ENCODE data around the gene OSBP.

The OSBP gene

DNA sequence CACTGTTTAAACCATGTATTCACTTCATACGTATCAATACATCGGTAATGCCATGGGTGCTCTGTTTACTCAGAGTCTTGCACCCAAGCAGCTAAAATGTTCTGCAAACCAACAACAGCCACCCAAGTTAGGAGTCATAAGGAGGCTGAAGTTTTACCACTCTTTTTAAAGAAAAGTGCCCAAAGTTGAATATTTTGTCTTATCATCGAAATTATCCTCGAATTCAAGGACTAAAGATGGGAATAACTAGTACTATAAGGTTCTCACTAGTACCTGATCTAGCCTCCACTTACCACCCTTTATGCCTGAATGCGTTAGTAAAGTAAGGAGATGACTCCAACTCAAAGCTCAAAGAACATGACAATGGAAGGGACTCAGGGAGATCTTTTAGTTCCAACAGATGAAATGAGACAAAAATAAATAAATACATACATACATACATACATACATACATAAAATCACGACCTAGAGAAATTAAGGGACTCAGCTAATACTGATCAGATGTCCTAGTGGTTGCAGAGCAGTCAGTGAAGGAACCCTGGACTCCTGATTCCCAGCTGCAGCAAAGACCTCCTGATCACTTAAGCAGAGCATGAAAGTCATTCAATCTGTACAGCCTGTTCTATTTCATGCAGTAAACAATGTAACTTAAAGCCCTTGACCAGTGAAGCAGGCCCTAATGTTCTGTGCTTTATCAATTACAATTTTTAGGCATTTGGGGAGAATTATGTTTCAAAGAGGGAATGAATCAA, 7.7 kb downstream of the OSBP start:
- no peak for DNase-seq (ENCODE audit: extremely low read depth in 1 of 2, low read depth in 1 of 2)

GRCh38 chr11:59602432-59602831, 13.1 kb downstream of the OSBP start:
- DNase-seq (ENCODE audit: extremely low read depth in 1 of 2, low read depth in 1 of 2), result no peak

GRCh38 chr11:59601788-59602187, 13.8 kb downstream of the OSBP start:
- no peak for DNase-seq (ENCODE audit: extremely low read depth in 1 of 2, low read depth in 1 of 2)

DNA sequence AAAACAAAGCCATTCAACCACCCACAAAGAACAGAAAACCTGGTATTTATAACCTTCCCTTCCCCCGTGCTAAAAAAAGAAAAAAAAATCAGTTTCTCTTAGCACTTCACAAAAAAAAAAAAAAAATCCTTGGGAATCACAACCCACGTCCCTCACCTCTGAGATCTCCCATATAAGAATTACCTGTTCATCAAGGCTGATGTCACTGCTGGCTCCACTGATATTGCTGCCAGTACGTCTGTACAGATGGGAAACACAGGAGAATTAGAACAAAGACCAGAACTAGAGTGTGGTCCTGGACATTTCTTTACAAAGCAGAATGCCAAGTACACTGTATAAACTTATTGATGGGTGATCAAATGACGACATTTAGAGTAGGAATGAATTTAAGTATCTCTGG, 14.9 kb downstream of the OSBP start:
- no peak for DNase-seq (ENCODE audit: extremely low read depth in 1 of 2, low read depth in 1 of 2)

DNA sequence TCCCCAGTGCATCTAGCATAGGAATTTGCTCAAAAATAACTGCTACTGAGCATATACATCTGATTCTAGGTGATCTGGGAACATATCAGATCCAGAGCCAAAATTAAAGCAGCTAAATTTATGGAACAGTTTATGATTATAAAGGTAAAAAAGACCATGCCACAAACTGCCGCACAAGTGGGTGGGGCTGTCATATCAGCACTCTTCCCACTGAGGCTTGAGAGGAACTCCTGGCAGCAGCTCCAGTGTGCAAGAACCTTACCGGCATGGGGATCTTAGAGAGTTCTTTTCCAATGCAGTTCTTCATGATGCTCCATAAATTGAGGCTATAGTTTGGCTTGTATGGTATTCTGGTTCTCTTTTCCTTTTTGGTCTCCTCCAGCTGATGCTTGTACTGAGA, 15.3 kb downstream of the OSBP start:
- DNase-seq (ENCODE audit: extremely low read depth in 1 of 2, low read depth in 1 of 2), result no peak

GRCh38 chr11:59598961-59599360, 16.6 kb downstream of the OSBP start:
- no peak for DNase-seq (ENCODE audit: extremely low read depth in 1 of 2, low read depth in 1 of 2)

DNA sequence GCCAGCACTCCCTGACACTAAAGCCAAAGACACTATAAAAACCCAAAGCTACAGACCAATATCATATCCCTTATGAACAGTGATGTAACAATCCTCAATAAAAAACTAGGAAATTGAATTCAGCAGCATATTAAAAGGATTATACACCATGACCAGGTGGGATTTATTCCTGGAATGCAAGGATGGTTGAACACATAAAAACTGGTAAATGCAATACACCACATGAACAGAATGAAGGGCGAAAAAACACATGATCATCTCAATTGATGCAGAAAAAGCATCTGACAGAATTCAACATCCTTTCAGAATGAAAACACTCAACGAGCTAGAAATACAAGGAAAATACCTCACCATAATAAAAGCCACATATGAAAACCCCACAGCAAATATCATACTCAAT, 31.3 kb downstream of the OSBP start:
- DNase-seq (ENCODE audit: extremely low read depth in 1 of 2, low read depth in 1 of 2), result no peak

DNA sequence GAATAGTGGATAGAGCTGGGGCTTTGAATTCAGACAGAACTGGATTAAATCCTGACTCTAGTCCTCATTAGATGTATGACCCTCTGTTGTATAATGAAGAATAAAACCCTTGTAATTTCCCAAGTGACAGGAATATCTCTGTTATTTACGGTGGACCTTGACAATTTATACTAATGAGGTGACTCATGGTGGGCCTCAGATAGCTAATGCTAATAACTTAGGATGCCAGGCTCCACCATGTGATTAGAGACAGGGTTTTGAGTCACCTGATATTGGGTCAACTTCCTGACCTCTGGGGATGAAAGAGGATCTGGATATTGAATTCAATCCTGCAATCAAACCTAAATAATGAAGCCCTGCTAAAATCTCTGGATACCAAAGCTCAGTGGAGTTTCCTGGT, 33.6 kb downstream of the OSBP start:
- DNase-seq (ENCODE audit: extremely low read depth in 1 of 2, low read depth in 1 of 2), result no peak

DNA sequence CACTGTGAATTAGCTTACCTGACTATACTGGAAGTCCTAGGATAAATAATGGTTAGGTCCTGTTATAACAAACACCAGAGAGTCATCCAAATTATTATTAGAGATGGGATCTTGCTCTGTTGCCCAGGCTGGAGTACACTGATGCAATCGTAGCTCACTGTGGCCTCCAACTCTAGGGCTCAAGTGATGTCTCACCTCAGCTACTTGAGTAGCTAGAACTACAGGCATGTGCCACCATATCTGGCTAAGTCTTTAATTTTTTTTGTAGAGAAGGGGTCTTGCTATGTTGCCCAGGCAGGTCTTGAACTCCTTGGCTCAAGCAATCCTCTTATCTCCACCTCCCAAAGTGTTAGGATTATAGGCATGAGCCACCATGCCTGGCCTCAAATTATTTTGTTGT, 37.2 kb downstream of the OSBP start:
- no peak for DNase-seq (ENCODE audit: extremely low read depth in 1 of 2, low read depth in 1 of 2)

- no peak for DNase-seq (ENCODE audit: extremely low read depth in 1 of 2, low read depth in 1 of 2)
Observed at GRCh38 chr11:59575505-59575904, 40.1 kb downstream of the OSBP start.

- DNase-seq (ENCODE audit: extremely low read depth in 1 of 2, low read depth in 1 of 2), result no peak
Observed at GRCh38 chr11:59574932-59575502, 40.6 kb downstream of the OSBP start.

GRCh38 chr11:59574467-59574866, 41.1 kb downstream of the OSBP start:
- no peak for DNase-seq (ENCODE audit: extremely low read depth in 1 of 2, low read depth in 1 of 2)

- DNase-seq (ENCODE audit: extremely low read depth in 1 of 2, low read depth in 1 of 2), result no peak
Observed at GRCh38 chr11:59573216-59573615, 42.4 kb downstream of the OSBP start.

DNA sequence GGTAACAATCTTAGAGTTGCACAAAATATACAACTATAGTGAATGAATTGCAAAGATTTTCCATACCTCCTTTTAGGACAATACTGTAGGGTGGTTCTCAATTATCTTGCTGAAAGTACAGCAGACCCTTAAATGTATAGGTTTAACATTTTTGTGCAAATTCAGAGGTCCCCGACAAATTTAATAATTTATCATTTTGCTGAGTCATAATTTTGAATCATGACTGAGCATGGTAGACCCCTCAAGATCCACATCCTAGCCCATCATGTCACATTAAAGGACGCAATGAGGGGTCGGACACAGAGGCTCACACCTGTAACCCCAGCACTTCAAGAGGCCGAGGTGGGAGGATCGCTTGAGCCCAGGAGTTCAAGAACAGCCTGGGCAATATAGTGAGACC, 43.5 kb downstream of the OSBP start:
- no peak for DNase-seq (ENCODE audit: extremely low read depth in 1 of 2, low read depth in 1 of 2)

GRCh38 chr11:59562292-59562691, 53.3 kb downstream of the OSBP start:
- no peak for DNase-seq (ENCODE audit: extremely low read depth in 1 of 2, low read depth in 1 of 2)

DNA sequence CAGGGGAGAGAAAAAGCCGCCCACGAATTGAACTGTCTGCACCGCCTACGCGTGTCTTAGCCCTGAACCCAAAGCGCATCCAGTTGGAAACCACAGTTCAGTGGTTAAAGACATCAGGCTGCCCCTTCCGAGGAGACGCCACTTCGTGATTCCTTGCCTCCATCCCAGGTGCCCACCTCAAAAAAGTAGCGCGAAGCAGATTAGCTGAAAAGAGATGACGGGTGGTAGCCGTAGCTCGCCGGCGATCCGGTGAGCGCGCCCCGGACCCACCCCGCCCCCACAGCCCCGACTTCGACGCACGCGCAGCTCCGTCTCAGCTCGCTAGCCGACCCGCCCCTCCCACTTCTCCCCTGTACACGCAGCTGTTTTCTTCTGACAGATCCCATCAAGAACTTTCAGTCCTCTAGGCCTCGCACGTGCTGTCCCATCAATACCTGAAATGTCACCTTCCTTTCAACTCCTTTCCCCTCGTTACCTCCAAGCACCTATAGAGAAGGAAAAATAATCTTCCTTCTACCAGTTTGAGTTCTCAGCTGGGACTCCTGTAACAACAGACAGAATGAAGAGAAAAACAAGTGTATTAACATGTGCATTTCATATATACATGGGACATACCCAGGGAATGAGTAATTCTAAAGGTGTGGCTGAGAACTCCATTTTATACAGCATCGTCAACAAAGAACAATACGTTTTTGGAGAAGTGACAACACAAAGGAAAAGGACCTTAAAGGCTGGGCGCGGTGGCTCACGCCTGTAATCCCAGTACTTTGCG, 54.7 kb downstream of the OSBP start:
- DNase-seq (ENCODE audit: extremely low read depth in 1 of 2, low read depth in 1 of 2), result peak; percentile 65 to 71

GRCh38 chr11:59560290-59560701, 55.3 kb downstream of the OSBP start:
- peak; percentile 26 to 45 for DNase-seq (ENCODE audit: extremely low read depth in 1 of 2, low read depth in 1 of 2)

DNA sequence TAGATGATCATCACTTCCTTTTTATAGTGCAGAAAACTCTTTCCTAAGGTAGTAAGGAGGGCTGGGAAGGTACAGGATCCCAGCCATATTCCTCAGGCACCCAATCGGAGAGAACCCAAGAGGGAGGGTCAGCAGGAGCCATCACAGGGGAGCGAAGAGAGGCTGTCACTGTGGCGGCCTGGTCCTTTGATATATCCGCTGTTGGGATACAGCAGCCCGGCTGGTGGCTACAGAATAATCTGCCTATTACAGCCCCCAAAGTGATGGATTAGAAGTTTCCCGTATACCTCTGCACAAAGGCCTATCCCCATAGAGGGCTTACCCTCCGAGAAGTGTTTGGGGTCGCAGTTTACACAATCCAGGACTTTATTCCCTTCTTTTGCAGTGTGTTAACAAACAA, 55.7 kb downstream of the OSBP start:
- DNase-seq (ENCODE audit: extremely low read depth in 1 of 2, low read depth in 1 of 2), result no peak

- no peak for DNase-seq (ENCODE audit: extremely low read depth in 1 of 2, low read depth in 1 of 2)
Observed at GRCh38 chr11:59558270-59558643, 57.3 kb downstream of the OSBP start.

- no peak for DNase-seq (ENCODE audit: extremely low read depth in 1 of 2, low read depth in 1 of 2)
Observed at GRCh38 chr11:59556917-59557348, 58.6 kb downstream of the OSBP start.

DNA sequence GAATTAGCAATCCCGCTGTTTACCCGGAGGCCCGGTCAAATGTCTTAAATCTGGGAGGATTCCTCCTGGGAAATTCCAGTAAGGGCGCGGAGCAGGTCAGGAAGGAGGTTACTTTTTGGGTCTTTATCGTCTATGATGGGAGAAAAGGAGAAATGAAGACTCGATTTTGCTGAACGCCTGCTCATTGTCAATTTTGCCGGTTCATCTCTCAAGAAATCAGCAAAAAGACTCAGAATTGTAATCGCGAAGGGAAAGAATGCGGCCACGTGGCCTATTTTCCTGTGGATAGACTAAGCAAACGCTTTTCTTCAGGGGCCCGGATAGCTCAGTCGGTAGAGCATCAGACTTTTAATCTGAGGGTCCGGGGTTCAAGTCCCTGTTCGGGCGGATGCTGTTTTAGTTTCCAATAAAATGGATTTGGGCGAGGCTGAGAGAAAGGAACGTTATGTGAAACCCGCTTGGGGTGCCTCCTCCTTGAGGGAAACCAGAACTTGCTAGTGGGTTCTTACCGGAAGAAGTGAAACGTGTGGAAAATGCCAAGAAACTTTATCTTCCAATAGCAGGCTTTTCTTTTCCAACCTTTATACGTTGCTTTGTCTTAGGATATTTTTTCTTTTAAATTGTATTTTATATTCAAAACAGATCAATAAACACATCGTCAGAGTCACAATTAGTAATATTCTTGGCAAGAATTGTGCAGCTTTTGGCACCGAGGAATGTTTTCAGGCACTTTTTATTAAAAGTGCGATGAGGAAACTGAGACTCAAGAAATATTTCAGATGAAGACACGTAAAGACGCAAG, 59.3 kb downstream of the OSBP start:
- DNase-seq (ENCODE audit: extremely low read depth in 1 of 2, low read depth in 1 of 2), result peak in 1 of 2 donors; percentile 18

Measured in activated CD8-positive, alpha-beta memory T cell treated with anti-CD3 and anti-CD28 coated beads for 1 hour (primary cell).